ENCODE measurements around the gene ZNF789.

ZNF789 gene

DNA sequence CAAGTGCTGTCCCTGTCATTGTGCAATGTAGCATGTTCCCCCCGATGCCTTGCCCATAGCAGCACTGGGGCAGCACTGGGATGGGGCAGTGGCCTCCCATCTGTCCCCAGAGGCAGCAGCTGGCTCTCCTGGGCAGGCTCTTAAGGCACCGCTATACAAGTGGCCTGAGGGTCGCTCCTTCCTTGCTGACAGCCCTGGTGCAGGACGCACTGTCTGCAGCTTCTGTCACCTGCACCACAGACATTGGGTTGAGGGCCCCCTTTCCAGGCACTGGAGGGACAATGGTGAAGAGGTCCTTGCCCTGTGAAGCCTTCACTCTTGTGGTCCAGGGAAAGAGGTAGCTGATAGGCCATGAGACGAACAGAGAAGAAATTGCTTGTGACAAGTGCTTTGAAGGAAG, 23.4 kb upstream of the ZNF789 start:
- Histone ChIP-seq H3K9ac (ENCODE audit: low read length) (no peak overlapping the region), H3K4me1 (ENCODE audit: control insufficient read depth in 1 of 2, insufficient read depth in 2 of 2, low read length in 2 of 2) (no peaks in the 10 kb centered on the region), H3K4me2 (ENCODE audit: low read length) (no peak overlapping the region), H2AK5ac (ENCODE audit: low read length) (no peak overlapping the region), H2BK5ac (ENCODE audit: low read depth, low read length, poor library complexity) (no peak overlapping the region), H3K9me3 (ENCODE audit: insufficient read depth, low read depth, low read length) (peaks cover 6% of the 10 kb centered on the region), H3K36me3 (ENCODE audit: control insufficient read depth in 1 of 2, insufficient read depth in 2 of 2, low read length in 2 of 2) (peaks cover 83 to 88% of the 10 kb centered on the region in 2 experiments), H3K4ac (ENCODE audit: low read depth, low read length) (no peak overlapping the region), H2BK12ac (ENCODE audit: low read length) (no peak overlapping the region), H3K4me3 (ENCODE audit: low read depth, low read length) (no peak overlapping the region), H3K23ac (ENCODE audit: low read length) (no peak overlapping the region), H2AFZ (ENCODE audit: insufficient read depth, low read length, poor library complexity) (no peak overlapping the region), H3K27me3 (ENCODE audit: insufficient read depth, low read length) (no peaks in the 10 kb centered on the region), H3K79me2 (ENCODE audit: control insufficient read depth, insufficient read depth, low read length, poor library complexity) (no peaks in the 10 kb centered on the region), H4K12ac (ENCODE audit: low read depth, low read length) (no peak overlapping the region), H4K8ac (ENCODE audit: low read depth, low read length) (no peak overlapping the region), H3K18ac (ENCODE audit: low read length) (no peak overlapping the region), H3K27ac (ENCODE audit: low read depth, low read length) (no peak overlapping the region), H4K91ac (ENCODE audit: low read depth, low read length) (no peak overlapping the region), H3K79me1 (ENCODE audit: low read length) (no peaks in the 10 kb centered on the region), H3K14ac (ENCODE audit: low read length) (no peak overlapping the region), H2BK120ac (ENCODE audit: insufficient read depth, low read length, poor library complexity) (no peak overlapping the region)
- DNase-seq: no peak
- WGBS (ENCODE audit: extremely low coverage, insufficient coverage, insufficient read length): no CpG with 5 or more reads among the region's 5 CpGs

DNA sequence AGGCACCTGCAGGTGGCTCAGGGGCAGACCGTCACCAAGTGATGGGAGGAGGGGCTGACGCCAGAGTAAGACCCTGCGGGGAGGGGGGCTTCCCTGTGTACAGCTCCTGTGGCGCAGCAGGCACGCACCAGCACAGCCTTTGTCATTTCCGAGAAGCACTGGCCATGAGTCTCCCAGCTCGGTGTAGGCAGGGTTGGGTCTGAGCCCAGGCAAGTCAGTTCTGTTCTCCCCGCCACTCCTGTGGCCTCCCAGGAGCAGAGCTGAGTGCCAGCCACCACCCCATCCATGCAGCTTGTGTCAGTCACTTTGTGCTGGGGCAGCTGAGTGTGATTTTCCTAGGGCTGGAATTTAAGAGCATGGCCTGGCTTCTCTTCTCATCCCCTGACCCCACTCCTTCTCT, 20.8 kb upstream of the ZNF789 start:
- Histone ChIP-seq H4K12ac (ENCODE audit: low read depth, low read length) (no peak overlapping the region), H2BK12ac (ENCODE audit: low read length) (no peak overlapping the region), H3K14ac (ENCODE audit: low read length) (no peak overlapping the region), H3K4ac (ENCODE audit: low read depth, low read length) (no peak overlapping the region), H3K4me1 (ENCODE audit: control insufficient read depth in 1 of 2, insufficient read depth in 2 of 2, low read length in 2 of 2) (no peaks in the 10 kb centered on the region), H2AFZ (ENCODE audit: insufficient read depth, low read length, poor library complexity) (no peak overlapping the region), H3K4me3 (ENCODE audit: low read depth, low read length) (no peak overlapping the region), H2BK5ac (ENCODE audit: low read depth, low read length, poor library complexity) (no peak overlapping the region), H3K79me2 (ENCODE audit: control insufficient read depth, insufficient read depth, low read length, poor library complexity) (no peaks in the 10 kb centered on the region), H4K8ac (ENCODE audit: low read depth, low read length) (no peak overlapping the region), H3K23ac (ENCODE audit: low read length) (no peak overlapping the region), H3K27ac (ENCODE audit: low read depth, low read length) (no peak overlapping the region), H4K91ac (ENCODE audit: low read depth, low read length) (no peak overlapping the region), H3K18ac (ENCODE audit: low read length) (no peak overlapping the region), H2AK5ac (ENCODE audit: low read length) (no peak overlapping the region), H3K9ac (ENCODE audit: low read length) (no peak overlapping the region), H3K36me3 (ENCODE audit: control insufficient read depth in 1 of 2, insufficient read depth in 2 of 2, low read length in 2 of 2) (peaks cover 89 to 94% of the 10 kb centered on the region in 2 experiments), H3K79me1 (ENCODE audit: low read length) (no peaks in the 10 kb centered on the region), H3K9me3 (ENCODE audit: insufficient read depth, low read depth, low read length) (peaks cover 6% of the 10 kb centered on the region), H3K27me3 (ENCODE audit: insufficient read depth, low read length) (no peaks in the 10 kb centered on the region), H3K4me2 (ENCODE audit: low read length) (no peak overlapping the region), H2BK120ac (ENCODE audit: insufficient read depth, low read length, poor library complexity) (no peak overlapping the region)
- no peak for DNase-seq
- no CpG with 5 or more reads among the region's 8 CpGs for WGBS (ENCODE audit: extremely low coverage, insufficient coverage, insufficient read length)

DNA sequence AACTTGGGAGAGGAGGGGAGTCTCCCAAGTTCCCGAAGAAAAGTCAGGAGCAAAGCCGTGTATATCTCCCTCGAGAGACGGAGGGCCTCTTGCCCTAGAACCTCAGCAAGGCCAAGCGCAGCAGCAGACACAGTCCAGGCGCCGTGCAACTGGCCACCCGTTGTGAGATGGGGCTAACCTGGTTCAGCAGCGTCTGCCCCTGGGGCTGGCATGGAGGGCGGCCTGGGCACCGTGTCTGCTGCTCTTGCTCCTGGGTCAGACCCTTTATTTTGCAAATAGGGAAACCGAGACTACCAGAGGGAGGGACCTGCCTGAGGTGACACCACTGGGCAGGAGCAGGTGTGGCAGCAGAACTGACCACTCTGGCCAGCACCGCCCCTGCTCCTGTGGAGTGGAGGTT, 20.1 kb upstream of the ZNF789 start:
- Histone ChIP-seq H3K4me1 (ENCODE audit: control insufficient read depth in 1 of 2, insufficient read depth in 2 of 2, low read length in 2 of 2) (no peaks in the 10 kb centered on the region), H3K36me3 (ENCODE audit: control insufficient read depth in 1 of 2, insufficient read depth in 2 of 2, low read length in 2 of 2) (peaks cover 93 to 97% of the 10 kb centered on the region in 2 experiments), H3K18ac (ENCODE audit: low read length) (no peak overlapping the region), H2BK120ac (ENCODE audit: insufficient read depth, low read length, poor library complexity) (no peak overlapping the region), H3K4ac (ENCODE audit: low read depth, low read length) (no peak overlapping the region), H3K4me3 (ENCODE audit: low read depth, low read length) (no peak overlapping the region), H3K9me3 (ENCODE audit: insufficient read depth, low read depth, low read length) (peaks cover 6% of the 10 kb centered on the region), H3K9ac (ENCODE audit: low read length) (no peak overlapping the region), H2BK12ac (ENCODE audit: low read length) (no peak overlapping the region), H4K91ac (ENCODE audit: low read depth, low read length) (no peak overlapping the region), H4K8ac (ENCODE audit: low read depth, low read length) (no peak overlapping the region), H2AK5ac (ENCODE audit: low read length) (no peak overlapping the region), H3K79me2 (ENCODE audit: control insufficient read depth, insufficient read depth, low read length, poor library complexity) (no peaks in the 10 kb centered on the region), H2AFZ (ENCODE audit: insufficient read depth, low read length, poor library complexity) (no peak overlapping the region), H4K12ac (ENCODE audit: low read depth, low read length) (no peak overlapping the region), H3K4me2 (ENCODE audit: low read length) (no peak overlapping the region), H3K27ac (ENCODE audit: low read depth, low read length) (no peak overlapping the region), H3K14ac (ENCODE audit: low read length) (no peak overlapping the region), H3K79me1 (ENCODE audit: low read length) (no peaks in the 10 kb centered on the region), H2BK5ac (ENCODE audit: low read depth, low read length, poor library complexity) (no peak overlapping the region), H3K27me3 (ENCODE audit: insufficient read depth, low read length) (no peaks in the 10 kb centered on the region), H3K23ac (ENCODE audit: low read length) (no peak overlapping the region)
- DNase-seq: no peak
- no CpG with 5 or more reads among the region's 13 CpGs for WGBS (ENCODE audit: extremely low coverage, insufficient coverage, insufficient read length)

DNA sequence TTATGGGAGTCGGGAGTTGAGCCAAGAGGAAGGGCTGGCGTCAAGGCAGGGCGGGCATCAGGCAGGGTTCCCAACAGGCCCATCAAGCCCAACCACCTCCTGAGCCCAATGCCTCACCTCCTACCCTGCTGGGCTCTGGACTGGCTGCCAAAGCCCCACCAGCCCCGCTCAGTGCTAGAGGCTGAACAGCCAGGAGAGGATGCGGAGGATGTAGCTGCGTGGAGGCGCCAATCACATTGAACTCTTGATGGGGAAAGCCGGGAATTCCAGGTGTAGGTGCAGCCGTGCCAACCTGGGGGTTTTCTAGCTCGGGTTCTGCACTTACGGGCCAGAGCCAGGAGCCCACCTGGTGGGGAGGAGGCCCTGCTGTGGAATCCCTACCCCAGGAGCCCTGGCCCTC, 19.6 kb upstream of the ZNF789 start:
- no peaks in the 10 kb centered on the region for H3K27me3 ChIP-seq (ENCODE audit: insufficient read depth, low read length)
- no peak overlapping the region for H3K9ac ChIP-seq (ENCODE audit: low read length)
- H3K27ac ChIP-seq (ENCODE audit: low read depth, low read length): no peak overlapping the region
- no peak overlapping the region for H2AK5ac ChIP-seq (ENCODE audit: low read length)
- H2BK12ac ChIP-seq (ENCODE audit: low read length): no peak overlapping the region
- H3K4me3 ChIP-seq (ENCODE audit: low read depth, low read length): no peak overlapping the region
- H2BK5ac ChIP-seq (ENCODE audit: low read depth, low read length, poor library complexity): no peak overlapping the region
- H3K4me2 ChIP-seq (ENCODE audit: low read length): no peak overlapping the region
- no peak overlapping the region for H2BK120ac ChIP-seq (ENCODE audit: insufficient read depth, low read length, poor library complexity)
- peaks cover 6% of the 10 kb centered on the region for H3K9me3 ChIP-seq (ENCODE audit: insufficient read depth, low read depth, low read length)
- H3K23ac ChIP-seq (ENCODE audit: low read length): no peak overlapping the region
- no CpG with 5 or more reads among the region's 11 CpGs for WGBS (ENCODE audit: extremely low coverage, insufficient coverage, insufficient read length)
- no peak overlapping the region for H3K18ac ChIP-seq (ENCODE audit: low read length)
- no peak overlapping the region for H3K4ac ChIP-seq (ENCODE audit: low read depth, low read length)
- peaks cover 93 to 97% of the 10 kb centered on the region in 2 experiments for H3K36me3 ChIP-seq (ENCODE audit: control insufficient read depth in 1 of 2, insufficient read depth in 2 of 2, low read length in 2 of 2)
- H3K14ac ChIP-seq (ENCODE audit: low read length): no peak overlapping the region
- no peak overlapping the region for H4K8ac ChIP-seq (ENCODE audit: low read depth, low read length)
- H3K4me1 ChIP-seq (ENCODE audit: control insufficient read depth in 1 of 2, insufficient read depth in 2 of 2, low read length in 2 of 2): no peaks in the 10 kb centered on the region
- no peak overlapping the region for H4K91ac ChIP-seq (ENCODE audit: low read depth, low read length)
- no peaks in the 10 kb centered on the region for H3K79me1 ChIP-seq (ENCODE audit: low read length)
- no peak overlapping the region for H2AFZ ChIP-seq (ENCODE audit: insufficient read depth, low read length, poor library complexity)
- H4K12ac ChIP-seq (ENCODE audit: low read depth, low read length): no peak overlapping the region
- no peak for DNase-seq
- no peaks in the 10 kb centered on the region for H3K79me2 ChIP-seq (ENCODE audit: control insufficient read depth, insufficient read depth, low read length, poor library complexity)

Data from trophoblast cell (in vitro differentiated cells and primary cell).